Panc1 (cell line): ENCODE data around the gene CYRIA. TPM values are rescaled to one million over a fixed set of nuclear protein-coding genes. Genes with fewer than 3 reads are reported as not detected.

Source experiments
- ATAC-seq: fragments of 200-7000 bp; cut with Tn5 transposase; 2 replicates; pipeline ENCODE4 v1.9.1; 2020; ENCODE audit warnings: mild to moderate bottlenecking, moderate library complexity
- BruUV-seq: library from RNA; stranded (reverse); fragments of 400-500 nt; replicated peaks from 2 replicates; lab custom pipeline; 2021; lab: Mats Ljungman, UMichigan
- CTCF ChIA-PET: fragments of 300-600 bp; sonication (Branson Sonifier 250); formaldehyde crosslinking; loops from one replicate; lab custom pipeline; 2022; ENCODE audit warnings: antibody characterized with exemption; lab: Charles Lee
- POLR2A ChIA-PET: fragments of 300-600 bp; sonication (Branson Sonifier 250); formaldehyde crosslinking; loops from one replicate; lab custom pipeline; 2022; ENCODE audit warnings: antibody characterized with exemption; lab: Charles Lee
- DNase-seq: peaks from one replicate; pipeline ENCODE4 v3.0.0-alpha.2; 2010; ENCODE audit warnings: low read depth, low spot score
- H3K27ac ChIP-seq: 2 replicates; pipeline ENCODE4 v1.5.1; 2011; ENCODE audit warnings: mild to moderate bottlenecking, low read length, inconsistent platforms
- H3K27me3 ChIP-seq: fragments of 200-500 bp; sonication (Bioruptor generic); 2 replicates; pipeline ENCODE4 v1.6.0; 2014; ENCODE audit warnings: low read length, inconsistent platforms; ENCODE audit not compliant: control insufficient read depth, insufficient read depth
- H3K36me3 ChIP-seq: fragments of 200-500 bp; sonication (Bioruptor generic); 2 replicates; pipeline ENCODE4 v1.5.1; 2014; ENCODE audit warnings: inconsistent platforms, mild to moderate bottlenecking, low read length, moderate library complexity; ENCODE audit not compliant: control insufficient read depth, insufficient read depth
- H3K4me1 ChIP-seq: 2 replicates; pipeline ENCODE4 v1.5.1; 2011; ENCODE audit warnings: inconsistent platforms, mild to moderate bottlenecking, low read length, moderate library complexity; ENCODE audit not compliant: control insufficient read depth, insufficient read depth
- H3K4me3 ChIP-seq, 2 experiments: 2 replicates each; pipeline ENCODE4 v1.5.1; 2011 to 2012; ENCODE audit warnings: low read depth in 2 of 2, low read length in 2 of 2, mild to moderate bottlenecking in 2 of 2, inconsistent platforms in 1 of 2, moderate library complexity in 1 of 2
- H3K9me3 ChIP-seq: fragments of 200-500 bp; sonication (Bioruptor generic); 2 replicates; pipeline ENCODE4 v1.5.1; 2014; ENCODE audit warnings: low read depth, mild to moderate bottlenecking, inconsistent platforms, low read length, moderate library complexity; ENCODE audit not compliant: control insufficient read depth, insufficient read depth
- CTCF ChIP-seq: fragments of 450-650 bp; IDR thresholded peaks from 2 replicates; pipeline ENCODE4 v1.5.1; 2017; ENCODE audit warnings: mild to moderate bottlenecking
- POLR2AphosphoS5 ChIP-seq: IDR thresholded peaks from 2 replicates; pipeline ENCODE4 v1.6.1; 2012; ENCODE audit warnings: mild to moderate bottlenecking, low read depth, low read length, moderate library complexity
- REST ChIP-seq, 2 experiments: IDR thresholded peaks; 2 replicates each; pipeline ENCODE4 v1.6.1; 2011 to 2012; ENCODE audit warnings: low read depth in 2 of 2, control low read depth in 1 of 2, low read length in 1 of 2, mild to moderate bottlenecking in 1 of 2, moderate library complexity in 1 of 2; ENCODE audit not compliant: insufficient read depth in 1 of 2
- SIN3A ChIP-seq: IDR thresholded peaks from 2 replicates; pipeline ENCODE4 v1.6.1; 2012; ENCODE audit warnings: low read depth, mild to moderate bottlenecking, low read length, moderate library complexity, borderline replicate concordance; ENCODE audit not compliant: insufficient read depth
- TCF7L2 ChIP-seq: IDR thresholded peaks from 2 replicates; pipeline ENCODE4 v1.6.1; 2011; ENCODE audit warnings: mild to moderate bottlenecking, low read depth, low read length, inconsistent platforms
- in situ Hi-C: cut with HindIII; loops from 2 replicates; pipeline ENCODE4 v1.10.0; 2016; ENCODE audit warnings: low sequenced_read_pairs, low pct_unique_long_range_greater_than_20kb
- intact Hi-C: fragments of 100-400 bp; cut with micrococcal nuclease; formaldehyde crosslinking; loops from one replicate; pipeline ENCODE4 v1.10.0; 2022; ENCODE audit not compliant: unreplicated experiment
- total RNA-seq: library from RNA; stranded (reverse); gene quantifications from one replicate; pipeline ENCODE4 v1.2.1, GENCODE V29; 2021; ENCODE audit not compliant: unreplicated experiment

Gene CYRIA
- total RNA-seq, 1 experiment from 2014 or later, result 0.13 TPM

GRCh38 chr2:16663121-16663905 lies 2.3 kb downstream of the CYRIA start:
- POLR2A ChIA-PET, result no interaction called here

GRCh38 chr2:16661936-16662839 lies 3.4 kb downstream of the CYRIA start:
- ChIA-PET POLR2A (no interaction called here), CTCF (no interaction called here)
- intact Hi-C loops (no loop called here), in situ Hi-C loops (no loop called here)
- Histone ChIP-seq H3K4me1 (no peaks in the 10 kb centered on the region), H3K27me3 (peaks cover 10% of the 10 kb centered on the region), H3K36me3 (no peaks in the 10 kb centered on the region), H3K27ac (no peak overlapping the region), H3K9me3 (no peaks in the 10 kb centered on the region), H3K4me3 (no peak overlapping the region)
- no TSS peak for BruUV-seq
- DNase-seq (no peak), ATAC-seq (no peak)
- no peak for TF ChIP-seq SIN3A
- no peak for TF ChIP-seq POLR2AphosphoS5

More at GRCh38 chr2:16663121-16663905, 2.3 kb downstream of the CYRIA start:
- Histone ChIP-seq H3K4me3 (no peak overlapping the region), H3K27ac (no peak overlapping the region), H3K36me3 (no peaks in the 10 kb centered on the region), H3K27me3 (peaks cover 13% of the 10 kb centered on the region), H3K4me1 (no peaks in the 10 kb centered on the region), H3K9me3 (no peaks in the 10 kb centered on the region)
- in situ Hi-C loops, result no loop called here
- CTCF ChIA-PET, result no interaction called here
- ATAC-seq, result no peak
- no TSS peak for BruUV-seq
- TF ChIP-seq TCF7L2, result no peak
- no peak for TF ChIP-seq SIN3A
- intact Hi-C loops, result no loop called here
- no peak for DNase-seq

- Histone ChIP-seq H3K36me3 (no peaks in the 10 kb centered on the region), H3K9me3 (no peaks in the 10 kb centered on the region), H3K4me3 (no peak overlapping the region), H3K27me3 (peaks cover 8% of the 10 kb centered on the region), H3K4me1 (no peaks in the 10 kb centered on the region), H3K27ac (no peak overlapping the region)
- no peak for TF ChIP-seq POLR2AphosphoS5
- ATAC-seq (no peak), DNase-seq (no peak)
- BruUV-seq, result no TSS peak
- in situ Hi-C loops, result no loop called here
- intact Hi-C loops, result no loop called here
- ChIA-PET CTCF (no interaction called here), POLR2A (no interaction called here)
Measured at GRCh38 chr2:16661526-16661925, 4.1 kb downstream of the CYRIA start.

GRCh38 chr2:16660556-16660955 lies 5.1 kb downstream of the CYRIA start:
- DNase-seq, result no peak
- intact Hi-C loops, result no loop called here

More at GRCh38 chr2:16660556-16660955, 5.1 kb downstream of the CYRIA start:
- H3K4me3 ChIP-seq, result no peak overlapping the region
- no TSS peak for BruUV-seq
- H3K27me3 ChIP-seq, result peaks cover 2% of the 10 kb centered on the region
- TF ChIP-seq CTCF, result no peak
- TF ChIP-seq TCF7L2, result no peak
- no peak for TF ChIP-seq POLR2AphosphoS5
- no peak for TF ChIP-seq SIN3A
- TF ChIP-seq REST (IDR thresholded peaks at IDR 0.05; ENCODE audit: insufficient read depth in 1 of 2, low read depth in 2 of 2, low read length in 1 of 2), result no peak
- in situ Hi-C loops, result no loop called here
- H3K27ac ChIP-seq, result no peak overlapping the region
- no peak for ATAC-seq
- H3K9me3 ChIP-seq, result no peaks in the 10 kb centered on the region
- ChIA-PET POLR2A (no interaction called here), CTCF (no interaction called here)
- no peaks in the 10 kb centered on the region for H3K36me3 ChIP-seq
- no peaks in the 10 kb centered on the region for H3K4me1 ChIP-seq
